CD4-positive, CD25-positive, alpha-beta regulatory T cell (primary cell): ENCODE results near the gene ZNF500. TPM values are rescaled to one million over a fixed set of nuclear protein-coding genes. Genes with fewer than 3 reads are reported as not detected.

ENCODE experiments used
- ATAC-seq, 2 donors: fragments of 150-1000 bp; cut with Tn5 transposase; one replicate each; pipeline ENCODE4 v1.10.0; 2021; ENCODE audit warnings: low read depth in 2 of 2, moderate number of reproducible peaks in 2 of 2, moderate library complexity in 1 of 2
- DNase-seq, 3 donors: peaks; one replicate each; pipeline versions ENCODE4 v3.0.0 to v3.0.0-alpha.2; 2012 to 2022; ENCODE audit warnings: mixed read lengths in 1 of 3
- H3K27ac ChIP-seq: one replicate; pipeline ENCODE4 v1.7.0; 2013; ENCODE audit warnings: mild to moderate bottlenecking, low read length; ENCODE audit not compliant: insufficient read depth, poor library complexity, severe bottlenecking
- H3K27me3 ChIP-seq: one replicate; pipeline ENCODE4 v1.7.0; 2013; ENCODE audit warnings: low read length; ENCODE audit not compliant: control insufficient read depth, insufficient read depth
- H3K36me3 ChIP-seq: one replicate; pipeline ENCODE4 v1.7.0; 2013; ENCODE audit warnings: mild to moderate bottlenecking, low read length, moderate library complexity; ENCODE audit not compliant: control insufficient read depth, insufficient read depth
- H3K4me1 ChIP-seq: 2 replicates; pipeline ENCODE4 v1.7.0; 2013; ENCODE audit warnings: mild to moderate bottlenecking, low read length; ENCODE audit not compliant: insufficient read depth, control insufficient read depth, poor library complexity, severe bottlenecking
- H3K4me3 ChIP-seq: one replicate; pipeline ENCODE4 v1.7.0; 2013; ENCODE audit warnings: low read depth, mild to moderate bottlenecking, low read length, moderate library complexity
- H3K9me3 ChIP-seq, 2 experiments: 1 replicate in 1 of 2; 2 replicates in 1 of 2; pipeline ENCODE4 v1.7.0; 2013; ENCODE audit warnings: low read length in 2 of 2, mild to moderate bottlenecking in 1 of 2, moderate library complexity in 1 of 2; ENCODE audit not compliant: control insufficient read depth in 2 of 2
- H3K27ac Mint-ChIP-seq, 3 donors: one replicate each; pipeline ENCODE4 v1.8.0; 2020 to 2022; ENCODE audit warnings: mild to moderate bottlenecking in 3 of 3, mixed read lengths in 3 of 3, moderate library complexity in 2 of 3
- H3K27me3 Mint-ChIP-seq: one replicate; pipeline ENCODE4 v1.8.0; 2022; ENCODE audit warnings: mild to moderate bottlenecking, mixed read lengths
- H3K36me3 Mint-ChIP-seq: one replicate; pipeline ENCODE4 v1.8.0; 2020; ENCODE audit warnings: mixed read lengths
- H3K4me1 Mint-ChIP-seq, 4 donors: one replicate each; pipeline ENCODE4 v1.8.0; 2020 to 2022; ENCODE audit warnings: mixed read lengths in 4 of 4, mild to moderate bottlenecking in 1 of 4
- H3K4me3 Mint-ChIP-seq, 4 donors: one replicate each; pipeline ENCODE4 v1.8.0; 2020 to 2022; ENCODE audit warnings: mild to moderate bottlenecking in 4 of 4, mixed read lengths in 4 of 4, moderate library complexity in 3 of 4
- H3K9me3 Mint-ChIP-seq, 7 donors: one replicate each; pipeline ENCODE4 v1.8.0; 2020 to 2022; ENCODE audit warnings: mixed read lengths in 7 of 7, mild to moderate bottlenecking in 3 of 7, moderate library complexity in 2 of 7
- polyA plus RNA-seq, 4 donors: library from polyadenylated mRNA; unstranded; fragments of 300-500 nt; fragmentation: Illumina TruSeq; gene quantifications; one replicate each; pipeline ENCODE4 v1.2.3, GENCODE V29; 2021
- total RNA-seq: library from RNA; stranded (reverse); gene quantifications from one replicate; pipeline ENCODE4 v1.2.3, GENCODE V29; 2022

The ZNF500 gene
- total and polyA plus RNA-seq, 5 donors from 2014 or later: 4.5 to 16.9 (median 12.3) TPM

GRCh38 chr16:4805231-4805630 is 38.3 kb upstream of the ZNF500 start:
- Histone ChIP-seq H3K36me3 (peaks cover 32% of the 10 kb centered on the region), H3K27ac (no peak overlapping the region), H3K27me3 (no peaks in the 10 kb centered on the region), H3K4me1 (peaks cover 21% of the 10 kb centered on the region), H3K9me3 (no peaks in the 10 kb centered on the region), H3K4me3 (no peak overlapping the region)
- DNase-seq (no peak), ATAC-seq (no peak)
- Mint-ChIP-seq H3K4me1 (peaks cover 0 to 26% (median 6%) of the 10 kb centered on the region in 4 donors), H3K36me3 (peaks cover 7% of the 10 kb centered on the region), H3K9me3 (no peaks in the 10 kb centered on the region), H3K27ac (no peak overlapping the region), H3K27me3 (no peaks in the 10 kb centered on the region), H3K4me3 (peak overlapping the region in 3 of 4 donors; percentile 30 to 47 (median 44))

GRCh38 chr16:4803898-4804762 is 37.2 kb upstream of the ZNF500 start:
- Histone ChIP-seq H3K4me3 (no peak overlapping the region), H3K36me3 (peaks cover 24% of the 10 kb centered on the region), H3K4me1 (peaks cover 21% of the 10 kb centered on the region), H3K9me3 (no peaks in the 10 kb centered on the region), H3K27ac (no peak overlapping the region), H3K27me3 (no peaks in the 10 kb centered on the region)
- DNase-seq (no peak), ATAC-seq (no peak)
- Mint-ChIP-seq H3K27ac (peak overlapping the region in 1 of 3 donors; percentile 52), H3K36me3 (peaks cover 7% of the 10 kb centered on the region), H3K4me1 (peaks cover 0 to 26% (median 6%) of the 10 kb centered on the region in 4 donors), H3K9me3 (no peaks in the 10 kb centered on the region), H3K4me3 (peak overlapping the region; percentile 10 to 96 (median 52)), H3K27me3 (no peaks in the 10 kb centered on the region)

DNA sequence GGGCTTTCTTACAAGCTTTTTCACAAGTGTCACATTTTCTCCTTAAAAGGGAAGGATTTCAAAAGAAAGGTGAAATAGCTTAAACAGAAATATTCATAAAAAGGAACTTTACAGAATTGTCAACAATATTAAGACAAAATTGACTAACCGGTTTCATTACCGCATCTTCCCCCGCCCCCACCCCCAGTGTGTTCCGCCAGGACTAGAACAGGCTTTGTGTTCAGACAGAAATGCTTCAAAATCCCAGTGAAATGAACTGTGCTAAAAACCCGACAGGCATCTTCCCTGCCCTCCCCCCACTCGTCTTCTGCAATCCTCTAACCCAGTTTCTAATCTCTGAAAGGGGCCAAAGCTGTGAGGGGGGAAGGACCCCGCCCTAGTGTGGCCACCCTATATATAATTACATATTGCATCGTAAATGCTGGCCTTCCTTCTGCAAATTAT is 36.5 kb upstream of the ZNF500 start:
- Mint-ChIP-seq H3K36me3 (peaks cover 7% of the 10 kb centered on the region), H3K27me3 (no peaks in the 10 kb centered on the region), H3K4me3 (peak overlapping the region; percentile 85 to 96 (median 92)), H3K4me1 (peaks cover 0 to 26% (median 6%) of the 10 kb centered on the region in 4 donors), H3K9me3 (no peaks in the 10 kb centered on the region), H3K27ac (no peak overlapping the region)
- no peaks in the 10 kb centered on the region for H3K9me3 ChIP-seq
- peaks cover 21% of the 10 kb centered on the region for H3K4me1 ChIP-seq
- DNase-seq: no peak
- H3K27ac ChIP-seq: peak overlapping the region; percentile 90
- ATAC-seq: no peak
- peaks cover 18% of the 10 kb centered on the region for H3K36me3 ChIP-seq
- H3K4me3 ChIP-seq: peak overlapping the region; percentile 59
- no peaks in the 10 kb centered on the region for H3K27me3 ChIP-seq

GRCh38 chr16:4802659-4803287 is 35.8 kb upstream of the ZNF500 start:
- H3K27me3 Mint-ChIP-seq: no peaks in the 10 kb centered on the region
- H3K27me3 ChIP-seq: no peaks in the 10 kb centered on the region
- peak overlapping the region; percentile 85 to 96 (median 92) for H3K4me3 Mint-ChIP-seq
- H3K4me3 ChIP-seq: peak overlapping the region; percentile 59
- peaks cover 6% of the 10 kb centered on the region for H3K36me3 Mint-ChIP-seq
- peaks cover 18% of the 10 kb centered on the region for H3K36me3 ChIP-seq
- H3K9me3 ChIP-seq: no peaks in the 10 kb centered on the region
- DNase-seq (peak; percentile 84 to 91 (median 91)), ATAC-seq (peak; percentile 86 to 88)
- H3K9me3 Mint-ChIP-seq: no peaks in the 10 kb centered on the region
- peak overlapping the region; percentile 90 for H3K27ac ChIP-seq
- peaks cover 21% of the 10 kb centered on the region for H3K4me1 ChIP-seq
- H3K27ac Mint-ChIP-seq: peak overlapping the region in 1 of 3 donors; percentile 46
- H3K4me1 Mint-ChIP-seq: peaks cover 0 to 26% (median 6%) of the 10 kb centered on the region in 4 donors

DNA sequence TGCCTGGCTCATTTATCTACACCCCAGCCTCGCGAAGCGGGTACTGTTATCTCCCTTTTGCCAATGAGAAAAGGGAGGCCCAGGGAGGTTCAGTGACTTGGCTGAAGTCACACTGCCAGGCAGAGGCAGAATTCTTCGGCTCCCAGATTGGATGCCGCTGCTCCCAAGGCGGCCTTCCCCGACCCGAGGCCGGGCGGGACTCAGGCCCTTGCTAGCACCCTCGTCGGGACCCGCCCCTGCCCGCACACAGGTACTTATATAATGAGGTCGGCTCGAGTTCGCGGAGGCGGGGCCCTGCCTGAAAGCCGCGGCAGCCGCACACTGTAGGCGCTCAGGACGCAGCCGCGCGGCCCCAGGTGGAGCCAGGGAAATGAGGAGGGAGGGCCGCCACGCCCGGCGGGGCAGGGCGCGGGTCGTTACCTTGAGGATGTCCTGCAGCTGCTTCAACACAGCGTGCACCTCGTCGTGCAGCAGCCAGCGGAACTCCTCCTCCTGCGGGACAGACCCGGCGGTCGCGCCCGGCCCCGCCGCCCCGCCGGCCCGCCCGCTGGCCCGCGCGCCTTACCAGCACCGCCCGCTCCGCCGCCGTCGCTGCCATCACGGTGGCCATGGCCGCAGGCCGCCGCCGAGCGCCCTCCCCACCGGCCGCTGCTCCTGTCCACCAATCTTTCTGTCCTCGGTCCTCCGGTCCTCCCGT is 35.1 kb upstream of the ZNF500 start, which contains the start of gene ROGDI:
ROGDI (minus strand) TSS at position 672 of the 697 bp plus-strand sequence; CDS start at position 610, 62 bp downstream.
- Mint-ChIP-seq H3K9me3 (no peaks in the 10 kb centered on the region), H3K27ac (peak within 1 kb of the TSS; percentile 85 to 93 (median 86)), H3K27me3 (no peaks in the 10 kb centered on the region), H3K4me3 (peak within 1 kb of the TSS; percentile 88 to 96 (median 92)), H3K4me1 (peaks cover 0 to 26% (median 6%) of the 10 kb centered on the region in 4 donors), H3K36me3 (no peaks in the 10 kb centered on the region)
- DNase-seq (peak; percentile 84 to 95 (median 88)), ATAC-seq (peak; percentile 70 to 77)
- H3K4me3 ChIP-seq: peak within 1 kb of the TSS; percentile 64
- peaks cover 14% of the 10 kb centered on the region for H3K36me3 ChIP-seq
- no peaks in the 10 kb centered on the region for H3K27me3 ChIP-seq
- H3K27ac ChIP-seq: peak within 1 kb of the TSS; percentile 90
- no peaks in the 10 kb centered on the region for H3K9me3 ChIP-seq
- peaks cover 21% of the 10 kb centered on the region for H3K4me1 ChIP-seq

DNA sequence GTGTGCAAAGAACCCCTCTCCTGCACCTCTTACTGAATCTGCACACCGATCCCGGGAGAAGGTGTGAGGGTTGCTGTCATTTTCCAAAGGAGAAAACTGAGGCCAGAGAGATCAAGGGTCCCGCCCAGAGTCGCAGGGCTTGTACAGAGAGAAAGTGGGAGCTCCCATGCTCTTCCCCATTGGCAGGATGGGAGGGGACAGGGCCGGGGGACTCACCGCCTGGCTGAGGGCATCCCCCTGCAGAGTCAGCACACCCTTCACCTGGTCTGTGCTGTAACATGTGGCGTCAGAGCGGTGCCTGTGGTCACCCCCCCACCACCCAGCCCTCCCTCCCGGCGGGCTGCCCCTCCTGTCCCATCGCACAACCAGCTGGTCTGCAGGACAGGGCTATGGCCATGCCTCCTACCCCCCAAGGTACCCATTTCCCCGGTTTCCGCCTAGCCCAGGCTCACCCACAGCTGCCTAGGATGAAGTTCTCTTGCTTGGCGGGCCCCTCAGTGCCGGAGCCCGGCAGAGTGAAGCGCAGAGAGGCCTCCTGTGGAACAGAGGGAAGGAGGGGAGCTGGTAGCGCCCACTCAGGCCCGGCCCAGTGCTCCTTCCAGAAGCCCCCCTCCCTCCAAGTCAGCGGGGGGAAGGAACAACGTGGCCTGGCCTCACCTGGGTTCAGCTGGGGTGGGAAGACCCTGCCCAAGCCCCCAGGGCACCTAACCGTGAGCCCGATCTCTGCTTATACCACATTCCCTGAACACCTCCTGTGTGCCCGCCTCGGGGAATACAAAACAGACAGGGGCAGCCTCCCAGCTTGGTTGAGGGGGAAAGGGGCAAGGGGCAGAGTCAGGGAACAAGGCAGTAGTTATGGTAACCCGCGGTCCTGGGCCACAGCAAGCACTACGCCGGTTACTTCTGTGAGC is 34.3 kb upstream of the ZNF500 start:
- no peaks in the 10 kb centered on the region for H3K9me3 ChIP-seq
- peak overlapping the region; percentile 85 to 93 (median 86) for H3K27ac Mint-ChIP-seq
- H3K4me1 Mint-ChIP-seq: peaks cover 0 to 26% (median 6%) of the 10 kb centered on the region in 4 donors
- ATAC-seq: no peak
- peak overlapping the region; percentile 90 for H3K27ac ChIP-seq
- no peak for DNase-seq
- peak overlapping the region; percentile 64 for H3K4me3 ChIP-seq
- H3K9me3 Mint-ChIP-seq: no peaks in the 10 kb centered on the region
- H3K4me1 ChIP-seq: peaks cover 21% of the 10 kb centered on the region
- peak overlapping the region; percentile 88 to 96 (median 90) for H3K4me3 Mint-ChIP-seq
- no peaks in the 10 kb centered on the region for H3K27me3 Mint-ChIP-seq
- H3K27me3 ChIP-seq: no peaks in the 10 kb centered on the region
- H3K36me3 ChIP-seq: peaks cover 9% of the 10 kb centered on the region
- H3K36me3 Mint-ChIP-seq: no peaks in the 10 kb centered on the region
